ENCODE data around the gene PIPOX. TPM values are rescaled to one million over a fixed set of nuclear protein-coding genes. Genes with fewer than 3 reads are reported as not detected.

PIPOX gene
- total RNA-seq, 1 donor from 2014 or later = 1.8 TPM

DNA sequence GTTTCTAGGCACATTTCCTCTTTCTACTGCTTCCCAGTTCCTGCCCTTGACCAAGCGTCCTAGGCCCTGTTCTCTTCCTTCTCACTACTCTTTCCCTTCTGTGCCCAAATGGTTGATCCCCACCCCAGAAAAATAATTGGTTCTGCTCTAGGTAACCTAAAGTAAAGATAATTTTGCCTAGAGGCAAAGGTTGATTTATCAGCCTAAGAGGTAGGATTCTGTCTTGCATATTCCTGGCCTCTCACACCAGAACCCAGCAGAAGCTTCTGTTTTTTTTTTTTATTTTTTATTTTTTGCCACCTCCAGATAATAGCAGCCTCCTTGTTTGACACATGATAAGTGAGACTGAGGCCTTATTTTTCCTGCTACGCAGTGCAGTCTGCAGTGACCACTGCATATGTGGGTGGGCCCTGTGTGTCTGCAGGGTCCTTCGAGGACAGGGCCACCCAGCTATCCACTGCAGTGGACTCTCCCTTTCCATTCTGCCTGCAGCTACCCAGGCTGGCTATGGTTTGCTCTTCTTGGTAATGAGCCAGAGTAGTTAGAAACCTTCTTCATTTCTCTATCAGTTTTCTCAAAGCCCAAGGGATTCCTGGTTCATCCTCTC is 701 bp downstream of the PIPOX start:
- Histone ChIP-seq H3K9me3 (ENCODE audit: insufficient read depth, low read depth, low read length) (no peaks in the 10 kb centered on the region), H3K27me3 (ENCODE audit: insufficient read depth, low read length) (peaks cover 8% of the 10 kb centered on the region), H3K36me3 (ENCODE audit: insufficient read depth, low read length) (no peaks in the 10 kb centered on the region), H3K4me2 (ENCODE audit: low read length) (no peak overlapping the region), H3K27ac (ENCODE audit: low read depth, low read length) (no peak overlapping the region), H4K20me1 (ENCODE audit: insufficient read depth, low read length) (no peaks in the 10 kb centered on the region), H3K79me2 (ENCODE audit: insufficient read depth, low read length) (no peaks in the 10 kb centered on the region), H2AFZ (ENCODE audit: low read depth, low read length) (no peak overlapping the region), H3K9ac (ENCODE audit: low read length) (no peak overlapping the region), H3K4me3 (ENCODE audit: insufficient read depth, low read depth, low read length) (no peak overlapping the region), H3K4me1 (ENCODE audit: insufficient read depth, low read length) (peaks cover 25% of the 10 kb centered on the region)
- DNase-seq (ENCODE audit: low read depth) (no peak), FAIRE-seq (no peak)
- peaks cover 24% of the 10 kb centered on the region for H3K4me1 Mint-ChIP-seq (ENCODE audit: low read depth, unreplicated experiment)
- H3K9me3 Mint-ChIP-seq (ENCODE audit: unreplicated experiment) = no peaks in the 10 kb centered on the region
- H3K4me3 Mint-ChIP-seq (ENCODE audit: unreplicated experiment) = no peak overlapping the region
- H3K27ac Mint-ChIP-seq (ENCODE audit: unreplicated experiment) = no peak overlapping the region
- TF ChIP-seq, protein P1, sequence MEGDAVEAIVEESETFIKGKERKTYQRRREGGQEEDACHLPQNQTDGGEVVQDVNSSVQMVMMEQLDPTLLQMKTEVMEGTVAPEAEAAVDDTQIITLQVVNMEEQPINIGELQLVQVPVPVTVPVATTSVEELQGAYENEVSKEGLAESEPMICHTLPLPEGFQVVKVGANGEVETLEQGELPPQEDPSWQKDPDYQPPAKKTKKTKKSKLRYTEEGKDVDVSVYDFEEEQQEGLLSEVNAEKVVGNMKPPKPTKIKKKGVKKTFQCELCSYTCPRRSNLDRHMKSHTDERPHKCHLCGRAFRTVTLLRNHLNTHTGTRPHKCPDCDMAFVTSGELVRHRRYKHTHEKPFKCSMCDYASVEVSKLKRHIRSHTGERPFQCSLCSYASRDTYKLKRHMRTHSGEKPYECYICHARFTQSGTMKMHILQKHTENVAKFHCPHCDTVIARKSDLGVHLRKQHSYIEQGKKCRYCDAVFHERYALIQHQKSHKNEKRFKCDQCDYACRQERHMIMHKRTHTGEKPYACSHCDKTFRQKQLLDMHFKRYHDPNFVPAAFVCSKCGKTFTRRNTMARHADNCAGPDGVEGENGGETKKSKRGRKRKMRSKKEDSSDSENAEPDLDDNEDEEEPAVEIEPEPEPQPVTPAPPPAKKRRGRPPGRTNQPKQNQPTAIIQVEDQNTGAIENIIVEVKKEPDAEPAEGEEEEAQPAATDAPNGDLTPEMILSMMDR (IDR thresholded peaks at IDR 0.05; ENCODE audit: insufficient read depth, low read depth, low read length) = no peak
- no peak for TF ChIP-seq EZH2 (IDR thresholded peaks at IDR 0.05; ENCODE audit: insufficient read depth, low read length)
- H3K36me3 Mint-ChIP-seq (ENCODE audit: low read depth, unreplicated experiment) = no peaks in the 10 kb centered on the region
- peaks cover 11% of the 10 kb centered on the region for H3K27me3 Mint-ChIP-seq (ENCODE audit: low read depth, unreplicated experiment)

DNA sequence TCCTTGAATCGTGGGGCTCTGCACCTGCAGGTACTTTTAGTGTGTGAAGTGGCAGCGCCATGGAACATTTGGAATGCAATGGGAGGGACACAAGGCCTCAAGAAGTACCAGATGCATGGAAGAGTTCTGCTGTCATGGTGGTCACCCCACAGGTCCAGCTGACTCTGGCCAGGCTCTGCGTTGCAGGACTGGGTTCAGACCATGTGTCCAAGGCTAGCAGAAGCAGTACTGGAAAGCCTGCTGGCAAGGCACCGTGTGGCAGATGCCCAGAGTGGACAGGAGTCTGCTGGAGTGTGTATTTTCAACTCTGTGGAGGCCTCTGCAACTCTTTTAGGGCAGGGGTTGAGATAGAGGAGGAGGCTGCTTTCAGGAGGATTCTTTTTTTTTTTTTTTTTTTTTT is 2.1 kb downstream of the PIPOX start:
- TF ChIP-seq, protein P1 (IDR thresholded peaks at IDR 0.05; ENCODE audit: insufficient read depth, low read depth, low read length) = no peak
- no peak for TF ChIP-seq EZH2 (IDR thresholded peaks at IDR 0.05; ENCODE audit: insufficient read depth, low read length)
- H3K27me3 ChIP-seq (ENCODE audit: insufficient read depth, low read length) = peaks cover 6% of the 10 kb centered on the region
- H3K9ac ChIP-seq (ENCODE audit: low read length) = no peak overlapping the region
- FAIRE-seq = no peak
- no peak overlapping the region for H2AFZ ChIP-seq (ENCODE audit: low read depth, low read length)
- Mint-ChIP-seq H3K4me1 (ENCODE audit: low read depth, unreplicated experiment) (peaks cover 32% of the 10 kb centered on the region), H3K27ac (ENCODE audit: unreplicated experiment) (no peak overlapping the region), H3K27me3 (ENCODE audit: low read depth, unreplicated experiment) (peaks cover 11% of the 10 kb centered on the region), H3K36me3 (ENCODE audit: low read depth, unreplicated experiment) (no peaks in the 10 kb centered on the region), H3K4me3 (ENCODE audit: unreplicated experiment) (no peak overlapping the region), H3K9me3 (ENCODE audit: unreplicated experiment) (no peaks in the 10 kb centered on the region)
- no peaks in the 10 kb centered on the region for H3K36me3 ChIP-seq (ENCODE audit: insufficient read depth, low read length)
- H3K4me2 ChIP-seq (ENCODE audit: low read length) = no peak overlapping the region
- H4K20me1 ChIP-seq (ENCODE audit: insufficient read depth, low read length) = no peaks in the 10 kb centered on the region
- no peaks in the 10 kb centered on the region for H3K79me2 ChIP-seq (ENCODE audit: insufficient read depth, low read length)
- peaks cover 29% of the 10 kb centered on the region for H3K4me1 ChIP-seq (ENCODE audit: insufficient read depth, low read length)
- H3K4me3 ChIP-seq (ENCODE audit: insufficient read depth, low read depth, low read length) = no peak overlapping the region
- DNase-seq (ENCODE audit: low read depth) = no peak
- H3K27ac ChIP-seq (ENCODE audit: low read depth, low read length) = no peak overlapping the region
- H3K9me3 ChIP-seq (ENCODE audit: insufficient read depth, low read depth, low read length) = no peaks in the 10 kb centered on the region

DNA sequence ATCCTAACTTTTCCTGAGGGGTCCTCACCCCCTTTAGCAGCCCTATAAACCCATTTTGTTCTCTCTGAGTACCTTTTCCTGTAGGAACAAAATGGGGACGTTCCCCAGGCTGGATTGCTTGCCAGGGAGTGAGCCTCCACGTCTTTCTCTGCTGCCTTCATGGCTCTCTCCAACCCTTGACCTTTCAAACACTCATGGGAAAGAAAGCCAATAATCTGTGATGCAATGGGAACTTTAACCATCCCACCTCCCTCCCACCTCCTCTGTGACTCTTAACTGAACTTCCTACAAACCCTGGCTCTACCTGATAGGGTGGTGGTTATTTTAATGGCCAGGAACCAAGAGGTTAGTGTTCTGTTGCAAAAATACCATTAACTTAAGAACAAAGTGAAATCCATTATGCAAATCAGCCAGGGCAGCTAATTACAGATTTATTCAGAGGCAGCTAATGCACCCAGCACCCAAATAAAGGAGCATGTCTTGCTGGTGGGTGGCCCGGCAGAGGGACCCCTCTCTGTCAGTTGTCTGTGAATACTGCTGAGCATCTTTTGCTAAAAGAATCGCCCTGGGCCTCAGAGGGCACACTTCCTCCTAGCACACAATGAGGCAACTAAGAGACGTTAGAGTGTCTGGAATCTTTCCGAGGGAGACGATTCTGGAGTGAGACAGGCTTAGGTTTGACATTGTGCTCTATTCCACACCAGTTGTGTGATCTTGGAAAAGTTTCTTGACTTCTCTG is 3.0 kb downstream of the PIPOX start:
- Mint-ChIP-seq H3K9me3 (ENCODE audit: unreplicated experiment) (no peaks in the 10 kb centered on the region), H3K27ac (ENCODE audit: unreplicated experiment) (no peak overlapping the region), H3K36me3 (ENCODE audit: low read depth, unreplicated experiment) (no peaks in the 10 kb centered on the region), H3K4me3 (ENCODE audit: unreplicated experiment) (no peak overlapping the region), H3K27me3 (ENCODE audit: low read depth, unreplicated experiment) (peaks cover 11% of the 10 kb centered on the region), H3K4me1 (ENCODE audit: low read depth, unreplicated experiment) (peaks cover 27% of the 10 kb centered on the region)
- FAIRE-seq (no peak), DNase-seq (ENCODE audit: low read depth) (no peak)
- H2AFZ ChIP-seq (ENCODE audit: low read depth, low read length) = no peak overlapping the region
- no peak overlapping the region for H3K4me3 ChIP-seq (ENCODE audit: insufficient read depth, low read depth, low read length)
- no peaks in the 10 kb centered on the region for H4K20me1 ChIP-seq (ENCODE audit: insufficient read depth, low read length)
- H3K4me1 ChIP-seq (ENCODE audit: insufficient read depth, low read length) = peaks cover 25% of the 10 kb centered on the region
- no peaks in the 10 kb centered on the region for H3K79me2 ChIP-seq (ENCODE audit: insufficient read depth, low read length)
- H3K9me3 ChIP-seq (ENCODE audit: insufficient read depth, low read depth, low read length) = no peaks in the 10 kb centered on the region
- H3K9ac ChIP-seq (ENCODE audit: low read length) = no peak overlapping the region
- H3K27ac ChIP-seq (ENCODE audit: low read depth, low read length) = no peak overlapping the region
- TF ChIP-seq, protein P1 (IDR thresholded peaks at IDR 0.05; ENCODE audit: insufficient read depth, low read depth, low read length) = no peak
- no peaks in the 10 kb centered on the region for H3K36me3 ChIP-seq (ENCODE audit: insufficient read depth, low read length)
- H3K27me3 ChIP-seq (ENCODE audit: insufficient read depth, low read length) = peaks cover 6% of the 10 kb centered on the region
- H3K4me2 ChIP-seq (ENCODE audit: low read length) = no peak overlapping the region

All from astrocyte (in vitro differentiated cells and primary cell).